Activated T-helper 1 cell treated with anti-CD3 and anti-CD28 coated beads, Interleukin-2, amount 50 U/mL, for 16 hours (primary cell): Measurements from ENCODE around the gene CEMIP.

Source experiments
- DNase-seq, 2 donors: peaks; one replicate each; pipeline ENCODE4 v3.0.0-alpha.2; 2020; ENCODE audit warnings: low read depth in 1 of 2, low spot score in 1 of 2

The CEMIP gene

DNA sequence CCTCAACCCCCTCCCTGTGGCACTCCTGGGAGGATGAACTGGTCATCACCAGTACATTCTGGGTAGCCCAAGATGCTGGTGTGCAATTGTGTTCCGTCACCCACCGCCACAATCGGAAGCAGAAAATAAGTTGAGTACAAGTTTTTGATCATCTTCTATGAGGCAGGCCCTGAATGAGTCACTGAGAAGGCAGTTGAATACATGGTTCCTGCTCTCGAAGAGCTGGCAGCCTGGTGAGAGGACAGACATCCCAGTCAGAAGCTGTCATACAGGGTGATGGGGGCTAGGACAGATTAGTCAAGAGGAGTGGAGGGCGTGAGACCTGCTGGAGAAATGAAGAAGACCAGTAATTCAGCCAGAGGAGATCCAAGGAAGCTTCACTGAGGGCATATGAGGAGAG is 6.2 kb downstream of the CEMIP start:
- DNase-seq: no peak

DNA sequence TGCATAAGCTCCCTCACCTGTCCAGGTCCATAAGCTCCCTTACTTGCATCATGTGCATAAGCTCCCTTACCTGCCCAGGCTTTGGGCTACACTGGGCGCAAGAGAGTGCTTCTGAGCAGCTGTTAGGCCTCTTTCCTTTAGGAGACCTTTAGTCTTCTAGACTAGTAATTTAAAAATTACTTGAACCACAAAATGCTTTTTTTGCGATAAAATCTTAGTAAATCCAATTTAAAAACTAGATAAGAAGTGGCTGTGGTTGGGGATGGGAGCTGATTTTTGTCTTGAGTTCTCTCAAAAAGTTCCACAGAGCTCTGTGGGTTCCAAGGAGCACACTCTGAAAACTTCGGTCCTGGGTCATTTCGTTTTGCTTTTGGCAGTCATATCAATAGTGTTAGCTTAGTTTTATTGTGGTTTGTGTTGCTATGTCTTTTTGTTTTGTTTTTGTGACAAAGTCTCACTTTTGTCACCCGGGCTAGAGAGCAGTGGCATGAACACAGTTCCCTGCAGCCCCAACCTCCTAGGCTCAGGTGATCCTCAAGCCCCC is 6.7 kb downstream of the CEMIP start:
- DNase-seq: no peak

DNA sequence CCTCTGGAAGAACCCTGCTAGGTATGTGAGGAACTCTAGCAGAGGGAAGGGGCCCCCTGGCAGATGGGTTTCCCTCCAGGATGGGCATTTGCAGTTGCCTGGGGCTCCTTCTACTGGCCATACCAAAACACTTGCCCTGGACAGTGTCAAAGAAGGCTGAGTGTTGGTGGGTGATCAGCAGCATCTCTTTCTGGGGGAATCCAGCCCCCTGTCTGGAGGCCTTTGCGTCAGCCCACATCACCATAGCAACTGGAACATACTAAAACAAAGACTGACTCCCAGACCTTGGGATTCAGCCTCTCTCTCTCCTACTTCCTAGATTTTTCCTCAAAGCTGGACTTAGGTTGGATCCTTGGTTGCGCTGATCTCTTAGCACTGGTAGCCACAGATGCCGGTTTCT is 8.1 kb downstream of the CEMIP start:
- DNase-seq: no peak

DNA sequence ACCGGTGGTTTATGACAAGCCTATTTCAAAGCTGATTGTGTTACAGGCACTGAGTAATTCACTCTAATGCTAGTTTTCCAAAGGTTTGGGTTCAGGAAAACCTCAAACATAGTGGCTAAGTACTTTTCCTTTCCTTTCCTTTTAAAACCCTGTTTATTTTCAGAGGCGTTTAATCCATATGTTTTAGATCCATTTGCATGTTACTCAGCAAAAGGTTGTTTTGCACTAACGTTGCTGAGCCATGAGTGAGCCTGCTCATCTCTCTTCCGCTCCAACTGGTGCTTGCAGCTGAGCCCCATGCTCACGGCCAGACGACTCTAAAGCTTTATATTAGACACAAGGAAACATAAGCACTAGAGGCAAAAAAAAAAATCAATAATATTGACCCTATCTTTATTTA is 9.4 kb downstream of the CEMIP start:
- DNase-seq: no peak

DNA sequence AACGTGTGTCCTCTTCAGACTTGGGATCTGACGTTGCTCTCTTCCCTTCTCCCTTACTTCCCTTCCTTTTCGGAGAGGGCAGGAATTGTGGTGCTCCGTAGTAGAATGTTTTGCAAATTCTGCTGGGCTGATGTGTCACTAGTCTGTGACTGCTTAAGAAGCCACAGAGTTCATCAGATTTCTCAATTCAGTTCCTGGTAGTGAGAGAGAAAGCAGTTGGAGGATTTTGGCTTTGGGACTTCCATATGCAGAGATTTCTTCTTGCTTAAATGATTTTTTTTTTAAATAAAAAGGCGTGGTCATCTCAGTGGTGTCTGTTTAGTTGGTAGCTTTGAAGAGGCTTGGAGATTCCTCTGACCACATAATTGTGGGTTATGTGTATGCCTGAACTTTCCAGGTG is 10.1 kb downstream of the CEMIP start:
- DNase-seq: no peak

DNA sequence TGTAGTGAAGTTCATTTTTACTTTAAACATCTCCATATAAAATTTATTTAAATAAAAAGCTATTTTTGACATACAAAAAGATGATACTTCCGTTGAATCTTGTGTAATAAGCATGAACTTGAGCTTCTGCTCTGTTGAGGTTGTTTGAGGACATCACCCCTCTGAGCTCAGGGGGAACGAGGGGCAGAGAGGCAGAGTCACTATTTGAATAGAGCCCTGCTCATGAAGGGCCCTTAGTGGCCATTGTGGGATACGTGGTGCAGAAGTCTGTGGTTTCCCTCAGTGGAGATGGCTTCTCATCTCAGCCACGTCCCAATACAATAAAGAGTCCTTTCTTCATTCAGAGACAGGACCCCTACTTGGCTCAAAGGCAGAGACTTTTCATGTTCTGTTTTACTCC is 10.6 kb downstream of the CEMIP start:
- no peak for DNase-seq

DNA sequence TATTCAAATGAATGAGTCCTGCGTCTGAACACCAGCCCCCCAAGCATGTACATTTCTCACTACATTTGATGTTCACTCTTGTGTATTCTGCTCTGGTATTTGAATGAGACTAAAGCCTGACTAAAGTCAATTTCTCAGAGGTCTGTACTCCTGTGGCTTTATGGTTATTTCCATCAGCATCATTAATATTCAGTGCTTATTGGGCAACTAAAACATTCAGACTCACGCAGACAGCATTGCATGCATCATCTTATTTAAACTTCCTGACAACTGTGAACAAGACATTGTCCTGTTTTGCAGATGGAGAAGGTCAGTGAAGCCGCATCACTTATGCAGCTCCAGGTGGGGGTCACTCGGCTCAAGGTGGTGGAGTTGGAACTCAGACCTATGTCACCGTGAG is 11.1 kb downstream of the CEMIP start:
- DNase-seq: no peak

DNA sequence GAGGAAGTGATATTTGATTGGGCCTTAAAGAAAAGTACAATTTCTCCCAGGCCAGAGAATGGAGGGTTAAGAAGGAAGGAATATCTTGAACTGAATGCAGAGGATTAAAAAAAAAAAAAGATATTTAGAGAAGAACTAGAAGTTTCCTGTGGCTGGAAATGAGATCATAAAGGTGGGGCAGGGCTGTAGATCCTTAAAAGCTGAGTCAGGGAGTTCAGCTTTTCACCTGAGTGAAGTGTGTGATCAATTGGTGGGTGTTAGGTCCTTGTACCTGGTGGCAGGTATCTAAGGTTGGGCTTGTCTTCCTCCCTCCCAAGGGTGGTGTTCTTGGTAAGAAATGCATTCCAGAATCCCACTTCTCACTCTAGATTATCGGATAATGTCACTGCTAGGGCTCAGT is 11.8 kb downstream of the CEMIP start:
- DNase-seq: no peak

DNA sequence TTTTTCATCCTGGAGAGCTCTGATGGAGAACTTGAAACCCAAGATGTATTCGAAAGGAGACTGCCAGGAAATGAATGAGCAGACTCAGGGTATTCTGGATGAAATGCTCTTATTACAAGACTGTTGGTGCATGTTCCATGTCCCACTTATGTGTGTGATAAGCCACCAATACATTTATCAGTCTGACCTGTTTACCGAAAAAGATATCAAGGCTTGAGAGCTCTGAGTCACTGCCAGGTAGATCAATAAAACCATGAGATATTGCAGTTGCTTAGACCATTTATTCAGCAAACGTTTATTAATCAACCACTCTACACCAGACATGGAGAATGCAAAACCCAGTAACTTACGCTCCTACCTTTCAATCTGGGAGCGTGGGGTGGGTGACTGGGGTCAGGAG is 17.2 kb downstream of the CEMIP start:
- DNase-seq: no peak

DNA sequence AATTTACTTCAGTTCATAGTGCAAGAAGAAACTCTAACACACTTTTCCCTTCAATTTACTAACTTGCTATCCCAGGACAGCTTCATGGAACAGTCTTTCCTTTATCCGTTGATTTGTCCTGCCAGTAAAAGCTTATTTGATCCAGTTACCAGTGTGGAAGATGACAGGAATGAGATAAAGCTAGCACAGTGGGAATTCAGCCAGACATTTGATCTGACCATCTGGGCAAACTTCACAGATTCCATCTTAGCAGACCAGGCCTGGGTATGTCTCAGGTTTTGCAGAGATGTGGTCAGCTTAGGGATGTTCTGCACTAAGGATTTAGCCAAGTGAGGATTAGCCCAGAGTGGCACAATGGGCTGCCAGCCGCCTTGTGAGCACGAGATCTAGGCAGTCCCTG is 19.7 kb downstream of the CEMIP start:
- DNase-seq: no peak

DNA sequence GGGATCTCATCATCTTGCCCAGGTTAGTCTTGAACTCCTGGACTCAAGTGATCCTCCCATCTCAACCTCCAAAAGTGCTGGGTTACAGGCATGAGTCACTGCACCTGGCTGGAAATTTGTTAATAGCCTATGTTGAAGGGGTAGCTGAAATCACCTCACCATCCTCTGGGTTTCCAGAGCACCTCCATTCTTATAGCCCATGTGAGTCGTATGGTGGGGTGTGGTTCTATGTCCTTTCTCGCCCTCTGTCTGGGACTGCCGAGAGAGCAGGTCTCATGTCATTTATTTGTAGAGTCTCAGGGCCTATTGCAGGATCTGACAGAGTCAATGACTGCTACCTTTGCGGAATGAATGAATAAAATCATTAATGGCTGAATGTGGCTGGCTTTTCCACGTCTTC is 20.9 kb downstream of the CEMIP start:
- no peak for DNase-seq

DNA sequence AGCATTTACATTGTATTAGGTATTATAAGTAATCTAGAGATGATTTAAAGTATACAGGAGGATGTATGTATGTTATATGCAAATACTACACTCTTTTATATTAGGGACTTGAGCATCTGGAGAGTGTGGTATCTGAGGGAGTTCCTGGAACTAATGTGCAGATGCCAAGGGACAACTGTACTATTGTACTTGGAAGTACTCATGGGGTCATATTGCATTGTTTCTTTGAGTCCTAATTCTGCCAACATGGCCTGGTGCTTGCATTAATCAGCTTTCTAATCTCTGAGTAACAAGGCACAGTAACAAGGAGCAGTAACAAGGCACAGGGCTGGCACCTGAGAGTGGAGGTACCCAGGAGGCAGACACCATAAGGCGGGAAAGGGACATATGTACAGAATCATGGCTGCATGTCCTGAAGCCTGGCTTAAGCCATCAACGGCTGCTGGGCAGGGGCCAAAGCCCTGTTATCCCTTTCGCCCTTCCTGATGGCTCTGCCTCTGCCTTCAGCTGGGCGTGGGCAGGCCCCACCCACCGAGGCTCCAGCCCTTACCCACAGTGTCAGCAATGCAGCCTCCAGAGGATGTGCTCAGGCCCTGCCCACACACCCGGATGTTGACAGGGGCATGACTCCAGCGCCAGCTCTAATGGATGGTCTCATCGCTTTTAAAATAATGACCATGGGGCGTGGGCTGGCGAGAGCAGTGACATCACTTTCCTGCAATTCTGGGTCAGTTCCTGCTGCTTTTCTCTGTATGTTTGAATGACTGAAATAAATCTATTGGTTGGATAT is 22.9 kb downstream of the CEMIP start:
- no peak for DNase-seq

DNA sequence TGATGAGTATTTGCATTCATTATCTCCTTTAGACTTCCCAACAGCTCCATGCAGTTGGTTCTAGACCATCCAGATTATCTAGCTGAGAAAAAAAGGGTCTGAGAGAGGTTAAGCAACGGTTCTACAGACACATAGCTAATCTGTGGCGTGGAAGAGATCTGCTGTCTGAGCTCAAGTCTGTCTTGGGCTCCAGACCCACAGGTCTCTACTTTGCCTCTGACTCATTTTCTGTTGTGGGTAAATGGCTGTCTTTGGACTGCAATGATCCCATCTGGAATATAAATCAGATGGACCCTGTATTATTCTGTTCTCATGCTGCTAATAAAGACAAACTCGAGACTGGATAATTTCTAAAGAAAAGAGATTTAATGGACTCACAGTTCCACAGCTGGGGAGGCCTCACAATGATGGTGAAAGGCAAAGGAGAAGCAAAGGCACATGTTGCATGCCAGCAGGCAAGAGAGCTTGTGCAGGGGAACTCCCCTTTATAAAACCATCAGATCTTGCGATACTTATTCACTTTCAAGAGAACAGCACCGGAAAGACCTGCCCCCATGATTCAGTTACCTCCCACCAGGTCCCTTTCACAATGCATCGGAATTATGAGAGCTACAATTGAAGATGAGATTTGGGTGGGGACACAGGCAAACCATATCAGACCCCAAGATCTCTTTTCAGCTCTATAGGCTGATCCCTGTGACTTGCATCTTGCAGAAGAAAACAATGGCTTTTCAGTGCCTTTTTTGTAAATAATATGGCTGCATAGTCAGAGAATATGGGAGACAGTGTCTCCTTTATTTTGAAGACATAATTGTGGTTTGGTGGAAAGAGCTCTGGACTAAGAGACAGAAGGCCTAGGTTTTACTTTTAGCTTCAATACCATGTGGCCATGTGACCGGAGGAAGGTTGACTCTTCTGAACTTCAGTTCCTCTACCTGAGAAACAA is 24.7 kb downstream of the CEMIP start:
- no peak for DNase-seq

DNA sequence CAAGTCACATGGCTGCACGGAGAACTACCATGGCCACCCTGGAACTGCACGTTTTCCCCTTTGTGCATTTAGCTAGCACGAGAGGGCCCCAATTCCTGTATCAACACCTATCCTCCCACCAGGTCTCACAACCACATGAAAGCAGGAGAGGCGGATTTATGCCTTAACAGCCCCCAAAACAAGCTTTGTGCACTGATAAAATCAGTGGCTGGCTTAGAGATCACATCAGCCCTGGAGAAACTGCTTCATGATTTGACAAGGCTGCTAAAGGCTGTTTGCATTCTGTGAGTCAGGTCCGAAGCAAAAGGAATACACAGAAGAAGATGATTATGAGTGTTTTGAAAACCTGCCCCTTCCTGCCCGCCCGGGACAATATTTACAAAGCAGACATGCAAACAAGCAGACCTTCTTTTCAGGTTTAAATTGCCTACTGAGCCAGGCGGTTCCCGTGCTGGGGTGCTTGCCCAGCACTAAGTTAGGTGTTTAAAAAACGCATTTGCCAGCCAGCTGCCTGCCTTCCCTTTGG is 25.9 kb downstream of the CEMIP start:
- no peak for DNase-seq

DNA sequence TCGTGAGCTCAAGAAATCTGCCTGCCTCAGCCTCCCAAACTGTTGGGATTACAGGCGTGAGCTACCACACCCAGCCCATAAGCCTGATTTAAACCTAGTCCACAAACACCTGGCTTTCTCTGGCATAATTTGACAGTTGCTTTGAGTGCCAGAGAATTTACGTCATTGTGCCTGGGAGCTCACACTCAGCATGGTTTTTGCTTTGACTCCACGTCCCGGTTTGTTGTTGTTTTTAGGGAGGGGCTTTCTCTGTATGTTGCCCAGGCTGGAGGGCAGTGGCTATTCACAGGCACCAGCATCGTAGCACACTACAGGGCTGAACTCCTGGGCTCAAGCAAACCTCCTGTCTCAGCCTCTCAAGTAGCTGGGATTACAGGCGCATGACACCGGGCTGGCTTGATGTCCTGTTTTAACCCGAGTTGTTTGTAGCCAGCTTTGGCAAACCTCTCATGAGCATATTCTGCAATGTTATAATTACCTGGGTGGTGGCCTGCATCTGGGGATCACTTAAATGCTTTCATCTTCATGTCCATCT is 32.7 kb downstream of the CEMIP start:
- no peak for DNase-seq

DNA sequence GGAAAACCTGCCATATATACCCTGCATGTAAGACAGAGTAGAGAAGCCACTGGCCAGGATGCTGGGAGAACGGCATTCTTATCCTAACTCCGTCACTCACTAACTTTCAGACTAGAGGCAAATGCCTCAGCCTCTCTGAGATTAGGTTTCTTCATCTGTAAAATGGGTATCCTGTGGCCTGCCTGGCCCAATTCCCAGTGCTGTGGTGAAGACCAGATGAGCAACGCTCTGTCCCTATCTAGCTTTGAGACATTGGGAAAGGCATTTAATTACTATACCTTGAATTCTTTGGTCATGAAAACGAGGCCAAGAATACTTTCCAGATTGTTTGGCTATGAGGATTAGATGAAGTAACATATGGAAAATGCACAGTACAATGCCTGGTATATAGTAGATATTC is 35.9 kb downstream of the CEMIP start:
- no peak for DNase-seq

DNA sequence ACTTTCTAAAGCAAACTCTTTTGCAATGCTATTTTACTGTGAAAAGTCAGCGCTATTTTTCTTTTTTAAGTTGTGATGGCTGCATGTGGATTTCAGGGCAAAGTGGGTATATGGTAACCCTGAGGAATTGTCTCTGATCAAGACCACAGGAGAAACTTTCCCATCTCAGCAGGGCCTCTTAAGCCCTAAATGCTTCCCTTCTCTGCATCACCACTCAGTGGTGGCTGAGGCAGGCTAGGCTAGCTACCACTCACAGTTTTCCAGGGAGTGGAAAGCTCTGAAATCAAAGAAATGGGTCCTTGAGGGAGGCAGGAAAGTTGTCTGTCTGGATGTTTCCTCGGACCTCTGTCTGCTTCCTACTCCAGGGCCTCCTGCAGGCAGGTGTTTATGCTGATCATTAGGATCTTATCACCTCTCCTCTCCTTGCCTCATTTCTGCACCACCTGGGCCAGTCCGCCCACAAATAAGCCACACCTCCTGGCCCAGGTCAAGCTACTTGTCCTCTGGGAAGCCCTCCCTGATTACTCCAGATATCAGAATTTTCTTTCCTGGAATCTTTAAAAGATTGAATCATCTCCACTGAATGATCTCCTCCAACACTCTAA is 37.0 kb downstream of the CEMIP start:
- no peak for DNase-seq

DNA sequence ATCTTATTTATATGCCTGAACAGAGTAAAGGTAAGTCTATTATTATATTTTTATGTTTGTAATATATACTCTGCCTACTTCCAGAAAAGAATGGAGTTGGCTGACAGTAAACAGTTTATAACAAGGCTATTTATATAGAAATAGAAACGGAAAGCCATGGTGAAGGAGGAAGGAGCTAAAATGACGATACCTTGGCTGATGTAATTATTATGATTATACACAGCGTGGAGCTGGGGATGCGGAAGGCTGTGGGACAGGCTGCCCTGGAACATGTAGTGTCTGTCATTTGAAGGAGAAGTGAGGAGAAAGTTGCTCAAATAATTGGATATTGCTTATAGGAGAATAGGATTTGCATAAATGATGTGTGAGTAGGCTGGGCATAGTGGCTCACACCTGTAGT is 37.8 kb downstream of the CEMIP start:
- no peak for DNase-seq

DNA sequence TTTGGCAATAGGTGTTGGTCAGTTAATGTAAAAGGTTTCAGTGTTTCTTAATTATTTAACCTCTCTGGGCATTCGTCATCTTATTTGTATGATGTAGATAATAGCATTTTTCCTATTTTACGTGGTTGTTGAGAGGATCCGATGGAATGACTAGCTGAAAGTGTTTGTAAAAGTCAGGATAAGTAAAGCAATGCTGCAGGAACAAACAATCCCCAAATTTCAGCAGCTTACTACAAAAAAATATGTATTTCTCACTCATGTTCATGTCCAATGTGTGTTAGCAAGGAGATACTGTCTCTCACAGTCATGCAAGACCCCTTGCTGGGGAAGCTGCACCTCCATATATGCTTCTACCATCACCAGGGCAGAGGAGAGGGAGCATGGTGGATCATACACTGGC is 38.7 kb downstream of the CEMIP start:
- DNase-seq: no peak

DNA sequence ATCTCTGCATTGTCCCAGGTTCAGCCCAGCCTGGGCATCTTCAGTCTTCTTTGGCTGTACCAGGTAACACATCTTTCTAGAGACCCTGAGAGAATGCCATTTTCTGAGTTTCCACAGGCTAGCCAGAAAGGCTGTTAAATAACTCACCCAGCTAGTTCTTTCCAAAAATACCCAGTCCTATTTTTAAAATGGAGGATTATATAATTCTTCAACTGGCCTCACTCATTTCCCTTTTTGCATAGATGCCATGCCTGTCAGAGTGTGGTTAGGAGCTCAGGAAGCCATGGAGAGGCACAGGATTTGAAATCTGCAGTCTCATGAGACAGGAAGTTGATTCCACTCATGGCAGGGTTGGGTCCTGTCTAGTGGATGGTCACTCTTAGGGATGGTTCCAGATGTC is 39.8 kb downstream of the CEMIP start:
- DNase-seq: no peak

DNA sequence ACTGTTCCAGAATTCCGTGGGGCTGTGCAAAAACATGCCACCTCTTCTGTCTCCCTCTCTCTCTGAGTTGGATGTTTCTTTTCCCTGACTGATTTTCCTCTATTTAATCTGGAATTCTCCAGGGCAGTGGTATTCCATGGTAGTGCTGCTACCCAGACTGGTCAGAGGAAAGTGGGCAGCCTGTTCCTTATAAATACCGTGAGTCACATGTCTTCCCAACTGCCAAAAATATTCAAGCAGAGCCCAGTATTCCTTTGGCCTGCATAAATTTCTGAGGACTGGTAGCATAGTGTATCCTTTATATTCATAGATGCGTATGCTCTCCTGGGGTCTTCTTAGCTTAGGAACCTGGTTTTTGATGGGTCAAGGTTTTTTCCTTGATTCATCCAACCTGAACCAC is 40.9 kb downstream of the CEMIP start:
- no peak for DNase-seq
